GM21390 (cell line): ENCODE data around the gene JMJD6.
A peak's percentile ranks its signal among the peaks of the same experiment; 100 is the strongest.
"Not testable (repeated sequence)": the region's sequence is repeated elsewhere in the genome, so short reads cannot be mapped to it uniquely, and the experiment has no call there.

Source experiments
- ATAC-seq: cut with Tn5 transposase; IDR thresholded peaks from one replicate; pipeline ENCODE4 v1.9.1; 2021; ENCODE audit not compliant: unreplicated experiment

The JMJD6 gene

DNA sequence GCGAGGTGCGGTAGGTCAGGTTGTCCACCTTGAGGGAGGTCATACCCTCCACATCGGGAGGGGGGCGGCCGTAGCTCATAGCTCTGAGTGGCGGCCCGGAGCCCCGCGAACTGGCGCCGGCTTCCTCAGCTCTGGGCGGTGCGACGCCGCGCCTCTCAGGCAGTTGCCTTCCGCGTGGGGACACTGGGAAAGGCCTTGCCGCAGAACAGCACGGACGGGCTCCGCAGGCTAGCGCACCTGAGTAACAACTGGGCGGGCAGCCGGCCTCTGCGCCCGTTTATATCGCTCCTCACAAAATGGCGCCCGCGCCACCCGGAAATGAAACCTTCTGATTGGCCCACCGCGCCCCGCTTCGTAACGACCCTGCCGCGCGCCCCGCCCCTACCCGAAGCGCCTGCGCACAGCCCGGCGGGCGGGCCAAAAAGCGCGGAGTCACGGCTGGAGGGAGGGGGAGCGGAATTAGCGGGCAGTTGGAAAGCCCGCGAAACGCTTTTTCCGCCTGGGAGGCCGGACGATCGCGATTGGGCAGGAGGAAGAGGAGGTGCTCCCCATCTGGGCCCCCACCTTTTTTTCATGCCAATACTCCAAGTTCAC lies 10.8 kb upstream of the JMJD6 start, which contains the start of gene SRSF2:
TSS of gene SRSF2 (minus strand) at position 250 of the 594 bp plus-strand sequence. CDS start at position 79, 171 bp downstream.
- peak; percentile 48 for ATAC-seq

DNA sequence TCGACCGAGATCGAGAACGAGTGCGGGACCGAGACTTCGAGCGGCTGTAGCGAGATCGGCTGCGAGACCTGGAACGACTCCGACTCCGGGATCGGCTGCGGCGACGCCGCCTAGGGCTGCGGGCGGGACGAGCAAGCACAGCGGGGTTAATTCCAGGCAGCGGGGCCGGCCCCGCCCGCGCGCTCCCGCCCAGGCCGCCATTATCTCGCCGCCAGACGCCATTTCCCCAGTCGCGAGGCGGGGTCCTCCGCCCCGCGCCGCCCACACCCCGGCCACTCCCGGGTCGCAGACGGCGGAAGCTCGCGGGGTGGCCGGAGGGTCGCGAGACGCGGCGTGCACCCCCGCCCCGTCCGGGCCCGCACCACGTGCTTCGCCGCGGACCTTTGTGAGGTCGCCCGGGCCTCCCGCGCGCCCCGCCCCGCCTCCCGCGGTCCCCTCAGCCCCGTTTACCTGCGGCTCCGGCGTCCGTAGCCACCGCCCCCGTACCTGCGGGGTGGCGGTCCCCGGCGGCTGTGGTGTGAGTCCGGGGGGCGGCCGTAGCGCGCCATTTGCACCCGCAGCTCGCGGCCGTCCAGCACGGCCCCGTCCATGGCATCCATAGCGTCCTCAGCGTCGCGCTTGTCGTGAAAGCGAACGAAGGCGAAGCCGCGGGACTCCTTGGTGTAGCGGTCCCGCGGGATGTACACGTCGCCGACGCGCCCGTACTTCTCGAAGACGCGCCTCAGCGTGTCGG lies 10.1 kb upstream of the JMJD6 start:
- ATAC-seq, result peak; percentile 19

DNA sequence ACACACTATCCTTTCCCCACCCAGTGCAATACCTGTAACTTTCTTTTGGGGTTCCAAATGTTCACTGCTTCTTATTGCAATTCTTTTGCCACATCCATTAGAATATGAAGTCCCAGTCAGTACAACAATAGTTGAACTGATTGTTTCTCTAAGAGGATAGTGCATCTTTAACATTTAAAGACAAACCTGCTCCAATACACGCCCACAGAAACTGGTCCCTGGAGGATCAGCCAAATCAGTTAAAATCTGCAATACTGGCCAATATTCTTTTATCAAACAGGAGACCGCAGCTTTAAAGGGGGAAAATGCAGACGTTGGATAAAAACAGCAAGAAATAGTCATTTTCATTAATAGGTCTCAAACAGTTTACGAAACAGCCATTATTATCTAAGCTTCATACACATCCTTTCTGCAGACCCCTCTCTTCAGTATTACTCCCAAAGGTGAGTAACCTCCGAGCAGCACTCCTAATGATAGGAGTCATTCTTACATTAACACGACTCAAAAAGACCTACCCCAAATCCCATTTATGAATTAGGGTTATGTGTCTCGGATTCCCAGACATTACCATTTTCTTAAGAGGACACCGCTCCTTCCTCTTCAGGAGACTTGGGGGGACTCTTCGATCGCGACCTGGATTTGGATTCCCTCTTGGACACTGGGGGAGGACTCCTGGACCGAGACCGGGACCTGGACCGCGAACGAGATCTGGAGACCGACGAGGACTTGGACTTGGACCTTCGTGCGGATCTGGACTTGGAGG lies 9.4 kb upstream of the JMJD6 start:
- no peak for ATAC-seq

DNA sequence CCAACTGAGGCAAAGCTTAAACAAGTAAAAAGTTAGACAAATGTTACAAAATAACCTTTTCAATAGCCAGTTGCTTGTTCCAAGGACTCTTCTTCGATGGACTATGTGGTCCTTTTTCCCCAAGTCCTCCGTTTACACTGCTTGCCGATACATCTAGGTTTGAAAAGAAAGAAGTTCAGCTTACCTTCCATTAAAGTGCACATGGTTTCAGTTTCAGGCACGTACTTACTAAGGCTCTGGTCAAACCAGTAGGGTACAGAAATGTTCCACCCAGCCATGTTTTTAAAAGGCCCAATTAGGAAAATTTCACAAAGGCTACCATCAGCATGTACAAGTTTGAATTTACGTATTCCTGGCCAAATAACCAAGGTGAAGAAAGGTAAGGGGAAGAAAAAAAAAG lies 8.6 kb upstream of the JMJD6 start:
- ATAC-seq, result no peak

DNA sequence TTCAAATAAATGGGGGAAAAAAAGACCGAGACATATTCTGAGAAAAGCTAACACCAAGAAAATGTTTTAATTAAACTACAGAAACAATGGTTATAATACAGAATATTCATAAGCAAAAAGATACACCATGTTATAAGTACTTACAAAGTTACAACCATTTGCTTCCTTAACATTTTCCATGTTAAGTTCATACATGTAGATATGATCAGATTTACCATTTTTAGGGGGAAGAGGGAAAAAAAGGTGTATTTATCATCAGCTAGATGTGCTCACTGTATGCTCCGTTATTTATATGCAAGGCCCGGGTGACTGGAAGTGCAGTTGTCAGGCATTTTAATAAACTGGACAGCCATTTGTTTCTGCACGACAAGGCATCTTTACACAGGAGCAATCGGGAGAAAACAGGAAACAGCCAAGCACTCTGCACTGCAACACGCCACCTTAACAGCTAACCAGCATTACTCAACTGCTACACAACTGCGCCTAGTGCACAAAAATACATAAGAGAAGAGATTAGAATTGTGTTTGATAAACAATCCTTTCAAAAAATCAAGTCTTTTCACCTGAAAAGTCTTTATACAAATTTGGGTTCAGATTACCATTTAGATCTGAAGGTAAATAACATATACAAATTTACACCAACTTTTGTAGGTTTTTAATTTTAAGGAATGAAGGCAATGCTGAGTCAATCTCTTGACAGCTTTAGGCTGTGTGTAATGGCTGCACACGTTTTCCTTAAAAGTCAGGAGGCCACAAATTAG lies 7.9 kb upstream of the JMJD6 start:
- no peak for ATAC-seq

DNA sequence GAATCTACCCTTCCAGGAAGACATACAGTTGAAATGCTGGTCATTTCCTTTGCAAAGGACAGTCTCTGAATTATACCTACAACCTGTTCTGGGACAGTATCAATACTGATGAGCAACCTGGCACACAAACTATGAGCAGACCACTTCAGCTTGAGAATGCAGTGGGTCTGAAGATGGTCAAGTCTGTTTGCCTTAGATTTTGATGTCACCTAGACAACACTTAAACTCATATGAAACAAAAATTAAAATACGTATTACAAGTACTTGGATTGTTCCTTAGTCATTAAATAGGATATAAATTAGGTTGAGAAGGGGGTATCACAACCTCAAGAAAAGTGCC lies 7.2 kb upstream of the JMJD6 start:
- no peak for ATAC-seq

DNA sequence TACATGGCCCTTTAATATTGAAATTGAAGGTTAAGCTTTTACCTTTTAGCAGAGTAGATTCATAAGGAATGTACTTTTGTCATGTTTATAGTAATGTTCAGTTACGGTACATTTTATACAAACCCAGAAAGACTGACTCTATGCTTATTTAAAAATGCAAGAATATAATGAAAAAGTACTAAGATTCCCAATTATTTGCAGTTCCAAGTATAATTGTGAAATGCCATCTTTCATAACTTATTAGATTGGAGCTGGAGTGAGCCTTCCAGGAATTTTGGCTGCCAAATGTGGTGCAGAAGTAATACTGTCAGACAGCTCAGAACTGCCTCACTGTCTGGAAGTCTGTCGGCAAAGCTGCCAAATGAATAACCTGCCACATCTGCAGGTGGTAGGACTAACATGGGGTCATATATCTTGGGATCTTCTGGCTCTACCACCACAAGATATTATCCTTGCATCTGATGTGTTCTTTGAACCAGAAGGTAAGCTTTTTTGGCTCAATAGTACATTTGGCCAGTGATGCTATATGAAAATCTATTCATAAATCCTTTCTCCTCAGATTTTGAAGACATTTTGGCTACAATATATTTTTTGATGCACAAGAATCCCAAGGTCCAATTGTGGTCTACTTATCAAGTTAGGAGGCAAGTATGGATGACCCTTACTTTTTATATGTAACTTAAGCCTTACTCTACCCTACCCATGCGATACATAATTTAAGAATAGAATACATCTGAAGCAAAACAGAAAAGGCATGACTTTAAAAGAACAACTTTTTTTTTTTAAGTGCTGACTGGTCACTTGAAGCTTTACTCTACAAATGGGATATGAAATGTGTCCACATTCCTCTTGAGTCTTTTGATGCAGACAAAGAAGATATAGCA lies 6.6 kb upstream of the JMJD6 start:
- ATAC-seq, result no peak

DNA sequence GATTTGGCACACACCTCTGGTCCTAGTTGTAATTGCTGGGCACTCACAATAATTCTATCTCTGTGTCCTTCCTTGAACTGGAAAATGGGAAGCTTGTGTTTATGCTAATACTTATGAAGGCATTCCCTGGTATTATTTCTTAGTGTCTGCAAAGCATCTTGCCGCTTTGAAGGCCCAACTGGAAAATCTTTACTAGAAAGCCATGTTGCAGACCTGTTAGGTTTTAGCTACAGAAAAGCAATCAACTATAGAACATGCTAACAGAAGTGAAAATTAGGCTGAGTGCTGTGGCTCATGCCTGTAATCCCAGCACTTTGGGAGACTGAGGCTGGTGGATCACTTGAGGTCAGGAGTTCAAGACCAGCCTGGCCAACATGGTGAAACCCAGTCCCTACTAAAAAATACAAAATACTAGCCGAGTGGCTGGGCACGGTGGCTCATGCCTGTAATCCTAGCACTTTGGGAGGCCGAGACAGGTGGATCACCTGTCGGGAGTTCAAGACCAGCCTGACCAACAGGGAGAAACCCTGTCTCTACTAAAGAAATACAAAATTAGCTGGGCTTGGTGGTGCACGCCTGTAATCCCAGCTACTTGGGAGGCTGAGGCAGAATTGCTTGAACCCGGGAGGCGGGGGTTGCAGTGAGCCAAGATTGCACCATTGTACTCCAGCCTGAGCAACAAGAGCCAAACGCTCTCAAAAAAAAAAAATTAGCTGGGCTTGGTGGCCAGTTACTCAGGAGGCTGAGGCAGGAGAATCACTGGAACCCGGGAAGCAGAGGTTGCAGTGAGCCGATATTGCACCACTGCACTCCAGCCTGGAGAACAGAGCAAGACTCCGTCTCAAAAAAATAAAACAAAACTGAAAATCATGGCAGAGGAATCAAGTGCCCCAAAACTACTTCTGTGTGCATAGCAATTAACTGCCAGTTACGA lies 5.7 kb upstream of the JMJD6 start:
- not testable (repeated sequence) for ATAC-seq

DNA sequence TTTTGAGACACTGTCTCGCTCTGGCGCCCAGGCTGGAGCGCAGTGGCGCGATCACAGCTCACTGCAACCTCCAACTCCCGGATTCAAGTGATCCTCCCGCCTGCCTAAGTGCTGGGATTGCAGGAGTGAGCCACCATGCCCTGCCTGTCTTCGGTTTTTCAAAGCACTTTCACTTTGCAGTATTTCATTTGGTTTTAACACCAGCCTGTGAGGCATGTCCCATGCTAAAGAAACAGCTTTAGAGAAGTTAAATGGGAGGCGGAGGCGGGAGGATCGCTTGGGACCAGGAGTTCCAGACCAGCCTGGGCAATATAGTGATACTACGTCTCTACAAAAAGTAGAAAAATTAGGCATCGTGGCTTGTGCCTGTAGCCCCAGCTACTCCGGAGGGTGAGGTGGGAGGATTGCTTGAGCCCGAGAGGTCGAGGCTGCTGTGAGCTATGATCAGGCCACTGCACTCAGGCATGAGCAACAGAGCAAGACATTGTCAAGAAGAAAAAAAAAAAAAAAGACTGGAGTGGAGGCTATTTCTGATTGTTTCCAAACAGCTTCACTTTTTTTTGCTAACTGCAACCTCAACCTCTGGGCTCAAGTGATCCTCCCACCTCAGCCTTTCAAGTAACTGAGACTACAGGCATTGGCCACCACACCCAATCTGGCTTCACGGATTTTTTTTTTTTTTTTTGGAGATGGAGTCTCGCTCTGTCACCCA lies 1.5 kb upstream of the JMJD6 start:
- no peak for ATAC-seq

DNA sequence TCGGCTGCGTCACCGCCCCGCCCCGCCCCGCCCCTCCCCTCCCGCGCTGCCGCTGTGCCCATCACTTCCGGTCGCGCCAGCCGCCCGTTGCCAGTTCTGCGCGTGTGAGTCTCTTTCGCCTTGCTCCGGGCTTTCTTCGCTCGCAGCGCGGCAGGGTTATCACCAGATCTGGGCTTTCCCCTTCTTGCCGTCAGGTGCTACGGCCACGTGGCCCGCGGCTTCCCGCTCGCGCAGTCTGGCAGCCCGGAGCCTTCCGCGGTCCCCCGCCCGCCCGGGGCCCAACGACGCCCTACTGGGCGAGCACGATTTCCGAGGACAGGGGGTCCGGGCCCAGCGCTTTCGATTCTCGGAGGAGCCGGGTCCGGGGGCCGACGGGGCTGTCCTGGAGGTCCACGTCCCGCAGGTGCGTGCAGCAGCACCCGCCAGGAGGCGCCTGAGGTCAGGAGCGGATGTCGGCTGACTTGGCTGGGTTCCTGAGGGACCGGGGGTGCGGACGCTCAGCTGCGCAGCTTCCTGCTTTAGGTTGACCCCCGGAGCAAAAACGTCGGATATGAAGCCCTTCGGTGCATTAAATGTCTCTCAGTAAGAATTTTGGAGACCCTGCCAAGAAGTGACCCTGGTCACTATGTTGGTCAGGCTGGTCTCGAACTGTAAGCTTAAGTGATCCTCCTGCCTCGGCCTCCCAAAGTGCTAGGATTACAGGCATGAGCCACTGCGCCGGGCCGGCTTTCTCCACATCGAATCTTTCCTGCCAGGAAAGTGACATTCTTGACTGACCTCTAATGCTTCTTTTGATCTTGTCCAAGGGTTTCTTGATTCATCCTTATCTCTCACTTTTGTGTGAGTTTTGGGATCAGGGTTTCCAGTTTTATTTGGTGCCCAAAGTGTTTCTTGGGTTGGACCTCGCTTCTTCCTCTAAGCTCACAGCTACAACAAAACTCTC lies 641 bp upstream of the JMJD6 start, which contains the start of gene METTL23:
TSS of gene METTL23 (plus strand) at position 64 of the 943 bp plus-strand sequence. CDS start 2,872 bp downstream, outside the sequence.
- ATAC-seq, result peak; percentile 37

DNA sequence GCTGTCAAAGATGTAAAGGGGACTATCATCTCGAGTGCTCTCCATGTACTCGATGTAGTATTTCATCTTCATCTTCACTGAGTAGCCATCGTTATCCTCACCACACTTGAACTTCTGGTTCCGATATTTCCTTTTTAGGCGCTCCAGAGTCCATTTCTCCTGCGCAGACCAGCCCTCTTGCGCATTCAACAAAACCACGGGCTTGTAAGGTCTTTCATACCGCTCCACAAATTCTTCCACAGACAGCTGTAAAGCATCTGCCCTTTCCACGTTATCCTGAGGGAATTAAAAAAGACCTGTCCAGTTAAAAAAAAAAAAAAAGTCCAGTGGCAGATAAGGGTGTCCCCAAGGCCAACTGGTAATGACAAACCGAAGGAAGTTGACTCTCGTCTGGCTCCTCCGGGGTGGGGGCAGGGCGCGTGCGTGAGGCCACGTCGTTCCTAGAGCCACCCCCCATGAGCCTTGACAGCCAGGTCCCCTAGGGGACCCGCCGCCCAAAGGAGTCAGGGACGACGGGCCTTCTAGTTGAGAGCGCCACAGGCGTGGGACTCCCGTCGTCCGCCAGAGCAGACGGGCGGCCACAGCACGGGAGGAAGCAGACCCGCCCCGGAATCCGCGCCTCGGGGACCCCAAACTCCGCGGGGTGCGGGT lies 701 bp downstream of the JMJD6 start:
- ATAC-seq, result peak; percentile 29

DNA sequence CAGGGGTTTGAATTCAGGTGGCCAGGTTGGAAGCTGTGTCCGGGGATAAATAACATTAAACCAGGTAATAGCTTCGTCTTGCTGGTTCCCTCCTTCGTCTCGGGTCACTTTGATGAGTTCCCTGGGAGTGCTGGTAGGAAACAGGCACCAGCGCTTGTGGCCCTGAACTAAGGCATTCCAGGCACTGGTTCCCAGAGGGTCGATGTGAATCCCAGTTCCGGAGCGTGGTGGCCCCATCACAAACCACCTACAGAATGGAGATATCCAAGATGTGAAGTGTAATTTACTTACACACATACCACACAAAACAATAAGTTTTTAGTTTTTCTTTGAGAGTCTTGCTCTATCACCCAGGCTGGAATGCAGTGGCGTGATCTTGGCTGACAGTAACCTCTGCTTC lies 2.6 kb downstream of the JMJD6 start:
- ATAC-seq, result no peak

DNA sequence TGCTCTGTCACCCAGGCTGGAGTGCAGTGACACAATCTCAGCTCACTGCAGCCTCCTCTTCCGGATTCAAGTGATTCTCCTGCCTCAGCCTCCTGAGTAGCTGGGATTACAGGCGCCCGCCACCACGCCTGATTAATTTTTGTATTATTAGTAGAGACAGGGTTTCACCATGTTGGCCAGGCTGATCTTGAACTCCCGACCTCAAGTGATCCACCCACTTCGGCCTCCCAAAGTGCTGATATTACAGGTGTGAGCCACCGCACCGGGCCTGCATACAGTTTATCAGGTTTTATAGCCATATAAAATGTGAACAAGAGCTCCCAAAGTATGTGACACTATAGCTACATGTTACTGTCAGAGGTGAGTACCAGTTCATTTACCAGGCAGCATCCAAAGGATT lies 3.4 kb downstream of the JMJD6 start:
- not testable (repeated sequence) for ATAC-seq

DNA sequence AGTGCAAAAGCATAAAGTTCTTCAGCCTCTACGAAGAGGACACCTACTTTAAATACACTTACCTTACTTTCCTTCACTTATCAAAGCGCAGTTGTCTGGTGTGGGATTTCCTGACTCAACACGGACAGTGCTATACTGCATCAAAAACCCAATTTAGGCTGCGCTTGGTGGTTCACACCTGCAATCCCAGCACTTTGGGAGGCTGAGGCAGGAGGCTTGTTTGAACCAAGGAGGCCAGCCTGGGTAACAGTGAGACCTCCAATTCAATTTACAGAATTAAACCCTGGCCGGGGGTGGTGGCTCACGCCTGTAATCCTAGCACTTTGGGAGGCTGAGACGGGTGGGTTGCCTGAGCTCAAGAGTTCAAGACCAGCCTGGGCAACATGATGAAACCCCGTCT lies 4.1 kb downstream of the JMJD6 start:
- ATAC-seq, result no peak

DNA sequence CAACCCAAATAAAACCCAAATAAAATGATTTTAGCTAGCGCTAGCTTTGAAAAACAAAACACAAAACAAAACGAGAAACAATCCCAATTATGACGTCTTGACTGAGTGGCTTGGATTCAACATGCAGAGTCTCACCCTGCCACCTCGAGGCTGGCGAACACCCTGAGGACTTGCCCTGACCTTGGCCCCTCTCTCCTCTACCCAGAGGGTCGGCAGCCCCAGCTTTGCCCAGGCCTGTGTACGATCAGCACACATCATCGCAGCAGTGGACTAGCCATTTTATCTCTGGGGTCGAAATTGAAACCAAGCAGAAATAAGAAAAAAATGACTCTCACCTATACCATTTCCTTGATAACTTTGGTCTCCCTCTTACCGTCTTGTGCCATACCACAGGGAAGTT lies 4.9 kb downstream of the JMJD6 start:
- no peak for ATAC-seq

DNA sequence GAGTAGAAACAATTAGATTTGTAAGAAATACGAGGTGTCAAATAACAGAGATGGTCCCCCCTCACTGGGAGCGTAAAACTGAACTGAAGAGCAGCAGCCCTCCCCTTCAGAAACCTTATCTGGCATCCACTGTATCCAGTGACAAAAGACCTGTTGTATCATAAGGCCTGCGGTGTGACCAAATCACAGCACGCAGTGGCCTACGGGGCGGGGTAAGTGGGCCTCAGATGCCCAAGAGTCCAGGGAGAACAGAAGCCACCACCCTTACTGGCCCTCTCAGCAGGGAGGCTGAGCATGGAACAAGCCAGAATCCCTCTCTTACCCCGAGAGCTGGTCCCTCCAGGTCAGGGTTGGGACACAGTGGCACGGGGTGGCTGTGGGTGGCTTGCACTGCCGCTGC lies 5.5 kb downstream of the JMJD6 start:
- ATAC-seq, result no peak

DNA sequence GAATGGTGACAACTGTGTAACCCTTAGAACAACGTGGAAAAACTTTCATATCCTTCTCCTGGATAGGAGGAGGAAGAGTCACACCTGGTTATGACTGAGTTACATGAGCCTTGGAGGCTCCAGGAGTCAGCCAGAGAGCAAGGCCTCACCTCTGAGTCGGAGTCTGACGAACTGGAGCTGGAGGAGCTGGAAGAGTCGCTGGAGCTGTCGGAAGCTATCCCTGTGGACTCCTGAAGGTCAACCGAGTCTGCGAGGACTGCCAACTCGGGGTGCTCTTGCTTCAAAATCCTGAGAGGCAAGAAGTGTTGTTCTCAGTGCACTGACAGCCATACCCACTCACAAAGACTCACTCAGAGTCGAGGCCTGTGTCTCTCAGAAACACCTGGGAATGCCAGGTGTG lies 6.2 kb downstream of the JMJD6 start:
- ATAC-seq, result no peak
